PC-9 (cell line): ENCODE data around the gene CAMTA1.

Source experiments
- CTCF ChIP-seq: fragments of 200-600 bp; sonication (generic); conservative IDR thresholded peaks from 2 replicates; pipeline ENCODE4 v1.6.1; 2017; ENCODE audit warnings: mixed run types, antibody characterized with exemption, mild to moderate bottlenecking, moderate library complexity
- EZH2 ChIP-seq: fragments of 200-600 bp; sonication (generic); IDR thresholded peaks from 2 replicates; pipeline ENCODE4 v1.8.0; 2017; ENCODE audit warnings: antibody characterized with exemption, low read depth

DNA sequence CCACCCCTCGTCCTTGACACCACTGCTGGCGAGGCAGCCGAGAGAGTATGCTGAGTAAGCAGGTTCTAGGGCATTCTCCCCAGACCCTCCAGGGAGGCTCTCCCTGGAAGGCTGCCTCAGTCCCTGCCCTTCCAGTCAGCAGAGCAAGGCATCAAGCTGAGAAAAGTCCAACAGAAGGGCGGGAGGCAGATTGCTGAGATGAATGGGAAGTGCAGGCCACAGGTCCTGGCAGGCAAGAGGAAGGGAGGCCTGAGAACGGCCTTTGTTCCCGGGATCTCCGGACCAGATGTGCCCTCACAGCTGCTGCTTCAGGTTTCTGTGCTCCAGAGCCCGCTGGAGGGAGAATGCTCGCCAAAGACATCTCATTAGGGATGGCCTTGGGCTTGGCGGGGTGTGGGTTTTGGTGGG, 715.8 kb downstream of the CAMTA1 start:
- TF ChIP-seq CTCF, result no peak
- TF ChIP-seq EZH2, result no peak
